HepG2 (cell line): Measurements from ENCODE around the gene ETFB. TPM values are rescaled to one million over a fixed set of nuclear protein-coding genes. Genes with fewer than 3 reads are reported as not detected.

Experiments used
- ATAC-seq: fragments of 200-7000 bp; cut with Tn5 transposase; 3 replicates; pipeline ENCODE4 v1.9.1; 2020; ENCODE audit warnings: mild to moderate bottlenecking, moderate library complexity
- BruUV-seq: library from RNA; stranded (reverse); fragments of 400-500 nt; replicated peaks from 2 replicates; lab custom pipeline; 2021; lab: Mats Ljungman, UMichigan
- CTCF ChIA-PET: fragments of 300-600 bp; formaldehyde crosslinking; extraction: SDS; loops from one replicate; lab custom pipeline; 2021; ENCODE audit warnings: low total read pairs, inconsistent platforms, low intra/inter-chr PET ratio; lab: Yijun Ruan, JAX
- POLR2A ChIA-PET: fragments of 350-600 bp; sonication (Branson Sonifier 250); formaldehyde crosslinking; loops from one replicate; lab custom pipeline; 2020; ENCODE audit warnings: antibody characterized with exemption, inconsistent platforms; lab: Yijun Ruan, JAX
- DNase-seq: peaks from one replicate; pipeline ENCODE4 v3.0.0-alpha.2; 2015; ENCODE audit warnings: low spot score
- FAIRE-seq: peaks from 3 replicates; lab custom pipeline; 2011; peaks lifted over from hg19 to GRCh38; lab: Jason Lieb, UNC
- H2AFZ ChIP-seq: one replicate; pipeline ENCODE4 v1.6.1; 2011; ENCODE audit warnings: low read length, inconsistent platforms
- H3K27ac ChIP-seq: fragments of 300-600 bp; 3 replicates; pipeline ENCODE4 v1.8.0; 2011; ENCODE audit warnings: mixed run types, mild to moderate bottlenecking, mixed read lengths, low read length, inconsistent platforms; ENCODE audit not compliant: insufficient read depth; ENCODE audit errors: extremely low read length
- H3K27me3 ChIP-seq, 2 experiments: fragments of 200-600 bp in 1 of 2; 2 replicates in 1 of 2; 3 replicates in 1 of 2; pipeline versions ENCODE4 v1.6.0 to v1.8.0; 2011; ENCODE audit warnings: low read length in 2 of 2, mild to moderate bottlenecking in 2 of 2, moderate library complexity in 2 of 2, inconsistent platforms in 1 of 2; ENCODE audit not compliant: insufficient read depth in 2 of 2, control insufficient read depth in 1 of 2
- H3K36me3 ChIP-seq, 2 experiments: fragments of 200-600 bp in 1 of 2; replicated peaks in 1 of 2; 2 replicates in 1 of 2; 3 replicates in 1 of 2; pipeline versions ENCODE4 v1.5.1 to v1.8.0; 2011; ENCODE audit warnings: low read length in 2 of 2, inconsistent platforms in 1 of 2; ENCODE audit not compliant: insufficient read depth in 2 of 2, control insufficient read depth in 1 of 2
- H3K4me1 ChIP-seq: 2 replicates; pipeline ENCODE4 v1.5.1; 2012; ENCODE audit warnings: low read length, inconsistent platforms; ENCODE audit not compliant: insufficient read depth
- H3K4me2 ChIP-seq: 2 replicates; pipeline ENCODE4 v1.6.0; 2011; ENCODE audit warnings: low read depth, low read length, inconsistent platforms
- H3K4me3 ChIP-seq, 3 experiments: fragments of 200-600 bp in 1 of 3; sonication (generic), shearing (Covaris generic) in 1 of 3; replicated peaks in 1 of 3; 2 replicates each; pipeline ENCODE4 v1.5.1; 2011 to 2016; ENCODE audit warnings: low read length in 3 of 3, inconsistent platforms in 2 of 3, low read depth in 2 of 3, mild to moderate bottlenecking in 2 of 3, control low read depth in 1 of 3, mixed read lengths in 1 of 3; ENCODE audit not compliant: insufficient read depth in 1 of 3
- H3K79me2 ChIP-seq: one replicate; pipeline ENCODE4 v1.6.1; 2011; ENCODE audit warnings: low read length, inconsistent platforms; ENCODE audit not compliant: insufficient read depth
- H3K9ac ChIP-seq: 2 replicates; pipeline ENCODE4 v1.6.0; 2011; ENCODE audit warnings: mild to moderate bottlenecking, low read depth, low read length, inconsistent platforms; ENCODE audit not compliant: insufficient read depth
- H3K9me3 ChIP-seq: 2 replicates; pipeline ENCODE4 v1.5.1; 2012; ENCODE audit warnings: mild to moderate bottlenecking, low read length
- H4K20me1 ChIP-seq: 2 replicates; pipeline ENCODE4 v1.6.0; 2011; ENCODE audit warnings: inconsistent platforms, mild to moderate bottlenecking, low read length, moderate library complexity; ENCODE audit not compliant: insufficient read depth
- MAZ ChIP-seq, 2 experiments: sonication (generic) in 1 of 2; formaldehyde crosslinking in 1 of 2; IDR thresholded peaks; 2 replicates each; pipeline versions ENCODE4 v1.5.0 to v1.6.1; 2012 to 2020; ENCODE audit warnings: low read depth in 2 of 2, mild to moderate bottlenecking in 2 of 2, borderline replicate concordance in 1 of 2, improper control_type of control experiment in 1 of 2, low read length in 1 of 2, missing genetic modification reagents in 1 of 2, moderate library complexity in 1 of 2
- PTBP1 ChIP-seq: fragments of 200-400 bp; formaldehyde crosslinking; IDR thresholded peaks from 2 replicates; pipeline ENCODE4 v1.6.1; 2018; ENCODE audit warnings: low read length, low read depth; ENCODE audit not compliant: poor library complexity, severe bottlenecking
- RBAK ChIP-seq: sonication (generic); formaldehyde crosslinking; IDR thresholded peaks from 2 replicates; pipeline ENCODE4 v1.5.1; 2020; ENCODE audit warnings: mild to moderate bottlenecking, missing genetic modification reagents
- REST ChIP-seq, 2 experiments: IDR thresholded peaks; 2 replicates each; pipeline ENCODE4 v1.6.1; 2011 to 2012; ENCODE audit warnings: low read length in 2 of 2, borderline replicate concordance in 1 of 2, low read depth in 1 of 2, mild to moderate bottlenecking in 1 of 2, moderate library complexity in 1 of 2
- SP140L ChIP-seq: sonication (generic); formaldehyde crosslinking; IDR thresholded peaks from 2 replicates; pipeline ENCODE4 v1.4.0; 2020; ENCODE audit warnings: missing genetic modification reagents, borderline replicate concordance
- SRSF1 ChIP-seq: fragments of 200-400 bp; formaldehyde crosslinking; optimal IDR thresholded peaks from 2 replicates; pipeline ENCODE3; 2017; ENCODE audit warnings: mild to moderate bottlenecking, low read depth, low read length, moderate library complexity
- ZBTB7A ChIP-seq: sonication (generic); formaldehyde crosslinking; IDR thresholded peaks from 2 replicates; pipeline ENCODE4 v1.8.0; 2022; ENCODE audit warnings: mild to moderate bottlenecking, missing genetic modification reagents
- ZFP36 ChIP-seq: fragments of 150-350 bp; IDR thresholded peaks from 2 replicates; pipeline ENCODE4 v1.6.1; 2018; ENCODE audit warnings: borderline replicate concordance, low read length, low read depth; ENCODE audit not compliant: partially characterized antibody
- ZNF230 ChIP-seq: sonication (generic); formaldehyde crosslinking; IDR thresholded peaks from 2 replicates; pipeline ENCODE4 v1.4.0; 2020; ENCODE audit warnings: mild to moderate bottlenecking, missing genetic modification reagents
- ZNF547 ChIP-seq: sonication (generic); formaldehyde crosslinking; IDR thresholded peaks from 2 replicates; pipeline ENCODE4 v1.5.1; 2020; ENCODE audit warnings: mild to moderate bottlenecking, missing genetic modification reagents
- ZNF768 ChIP-seq: sonication (generic); formaldehyde crosslinking; IDR thresholded peaks from 2 replicates; pipeline ENCODE4 v1.4.0; 2020; ENCODE audit warnings: missing genetic modification reagents
- WGBS: methylation state at CpG from one replicate; pipeline ENCODE4 v1.1.6; 2017; ENCODE audit warnings: low lambda C conversion rate; 5-methylcytosine and 5-hydroxymethylcytosine counted together
- in situ Hi-C: cut with HindIII; loops from 2 replicates; pipeline ENCODE4 v1.10.0; 2017; ENCODE audit warnings: low pct_unique_long_range_greater_than_20kb; ENCODE audit not compliant: extremely low pct_ligation_motif_present
- intact Hi-C: fragments of 100-400 bp; cut with micrococcal nuclease; formaldehyde crosslinking; loops from one replicate; pipeline ENCODE4 v1.10.0; 2022; ENCODE audit not compliant: unreplicated experiment
- polyA plus RNA-seq, 8 experiments: library from polyadenylated mRNA; depleted of rRNA in 3 of 8; stranded (reverse) in 7 of 8; unstranded in 1 of 8; fragments of >200 nt; fragmentation: Illumina TruSeq in 4 of 8; extraction: Trizol in 4 of 8; gene quantifications; 2 replicates each; pipeline versions ENCODE4 v1.2.1 to v1.2.3, GENCODE V29; 2011 to 2016; ENCODE audit warnings: low read depth in 4 of 8, missing spikeins in 1 of 8, mixed read lengths in 1 of 8; ENCODE audit not compliant: insufficient read depth in 1 of 8
- total RNA-seq, 5 experiments: library from RNA; depleted of rRNA; stranded (reverse); fragments of >200 nt; fragmentation: Illumina TruSeq; extraction: Trizol; gene quantifications; 2 replicates each; pipeline ENCODE4 v1.2.3, GENCODE V29; 2016; ENCODE audit warnings: low read depth in 1 of 5
- TF ChIP-seq, protein P1 (sequence below): sonication (generic); formaldehyde crosslinking; conservative IDR thresholded peaks from 2 replicates; pipeline ENCODE4 v1.8.0; 2022; ENCODE audit warnings: mild to moderate bottlenecking, moderate library complexity, missing genetic modification reagents

Gene ETFB
- total and polyA plus RNA-seq, 2 of the 13 experiments (the other 11 are each of a cell fraction or from before 2014, with no cell fraction given), result 678 to 1,314 TPM

DNA sequence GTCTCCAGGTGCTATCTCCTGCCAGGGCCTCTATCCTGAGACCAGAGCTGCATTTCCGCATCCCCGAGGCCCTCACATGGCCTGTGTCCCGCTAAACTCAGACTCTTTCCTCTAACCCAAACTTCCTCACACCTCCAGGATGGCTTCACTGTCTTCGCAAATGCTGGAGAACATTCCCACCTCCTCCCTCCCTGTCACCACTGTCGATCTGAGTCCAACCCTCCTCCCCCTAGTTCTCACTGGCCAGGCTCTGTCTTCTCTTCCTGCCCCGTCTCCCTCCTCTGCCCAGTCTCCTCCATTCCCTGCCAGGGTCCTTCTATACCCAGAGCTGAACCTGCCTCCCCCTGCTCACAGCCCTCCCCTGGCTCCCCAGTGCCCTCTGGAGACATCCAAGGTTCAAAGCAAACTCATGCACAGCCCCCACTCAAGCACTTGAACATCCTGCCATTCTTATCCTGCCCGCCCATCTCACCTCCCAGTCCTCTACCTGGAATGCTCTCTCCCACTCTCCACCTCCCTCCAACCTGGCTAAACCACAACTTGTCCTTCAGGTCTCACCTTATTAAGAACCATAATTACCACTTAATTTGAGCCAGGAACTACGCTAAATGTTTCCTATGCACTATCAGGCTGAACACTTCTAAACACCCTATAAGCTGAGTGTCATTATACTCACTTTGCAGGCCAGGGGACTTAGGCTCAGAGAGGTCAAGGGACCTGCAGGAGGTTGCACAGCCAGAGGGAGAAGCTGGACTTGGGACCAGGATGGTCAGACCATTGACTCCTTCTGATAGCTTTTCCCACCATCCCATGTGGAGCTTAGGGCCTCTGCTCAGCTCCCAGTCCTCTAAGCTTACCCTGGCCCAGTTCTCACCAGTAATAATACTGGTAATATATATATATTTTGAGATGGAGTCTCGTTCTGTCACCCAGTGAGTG lies 23.3 kb downstream of the ETFB start (continued):
- no peak for TF ChIP-seq ZNF547 (CRISPR knock-in tag)
- TF ChIP-seq, all 625 proteins: peak for 32

GRCh38 chr19:51341976-51342580 lies 24.1 kb downstream of the ETFB start, which contains the start of gene VSIG10L:
Gene VSIG10L (minus strand): TSS chr19:51342139. CDS start chr19:51342124, 15 bp downstream.
- Histone ChIP-seq H4K20me1 (peaks cover 25% of the 10 kb centered on the region; the same call in 1 of the 2 replicates), H2AFZ (no peak within 1 kb of the TSS), H3K36me3 (peaks cover 12 to 27% of the 10 kb centered on the region in 2 experiments), H3K4me2 (peak within 1 kb of the TSS; percentile 71), H3K27ac (peak within 1 kb of the TSS; percentile 67), H3K9ac (peak within 1 kb of the TSS; percentile 73), H3K9me3 (no peaks in the 10 kb centered on the region), H3K4me1 (peaks cover 76% of the 10 kb centered on the region), H3K27me3 (no peaks in the 10 kb centered on the region), H3K4me3 (peak within 1 kb of the TSS; percentile 45 to 64 (median 59); a peak in 5 of 6 replicates), H3K79me2 (peaks cover 5% of the 10 kb centered on the region)
- BruUV-seq, result no TSS peak
- in situ Hi-C loops (loop anchor here (5.0 kb wide), 1 partner anchor 55 kb away; no protein-coding TSS in a partner anchor), intact Hi-C loops (no loop called here)
- FAIRE-seq (no peak), ATAC-seq (peak; percentile 21), DNase-seq (no peak)
- ChIA-PET POLR2A (interaction anchor here (1.2 to 6.9 kb wide), 9 partner anchors 9 to 52 kb away, joined by 3 to 211 read pairs (median 27); partner anchors contain the start of genes ETFB, LIM2 and NKG7), CTCF (no interaction called here)
- WGBS, result 8% methylated on average over 2 of the region's 3 CpGs
- TF ChIP-seq ZNF768 (CRISPR knock-in tag) (peak; percentile 14; the same call in 1 of the 2 replicates), SP140L (CRISPR knock-in tag) (no peak), MAZ (IDR thresholded peaks at IDR 0.05; ENCODE audit: borderline replicate concordance, low read depth, low read length) (no peak), MAZ (CRISPR knock-in tag; IDR thresholded peaks at IDR 0.05; ENCODE audit: low read depth) (0 out of 2 replicates have a peak, but pooled peaks have one; percentile 16), ZFP36 (peak; percentile 82), PTBP1 (no peak), REST (IDR thresholded peaks at IDR 0.05; ENCODE audit: borderline replicate concordance in 1 of 2, low read depth in 1 of 2, low read length in 2 of 2) (peak; percentile 17 to 80), SRSF1 (peak; percentile 43), RBAK (CRISPR knock-in tag) (no peak), ZBTB7A (CRISPR knock-in tag) (no peak), ZNF230 (CRISPR knock-in tag) (no peak)
- TF ChIP-seq, protein P1, sequence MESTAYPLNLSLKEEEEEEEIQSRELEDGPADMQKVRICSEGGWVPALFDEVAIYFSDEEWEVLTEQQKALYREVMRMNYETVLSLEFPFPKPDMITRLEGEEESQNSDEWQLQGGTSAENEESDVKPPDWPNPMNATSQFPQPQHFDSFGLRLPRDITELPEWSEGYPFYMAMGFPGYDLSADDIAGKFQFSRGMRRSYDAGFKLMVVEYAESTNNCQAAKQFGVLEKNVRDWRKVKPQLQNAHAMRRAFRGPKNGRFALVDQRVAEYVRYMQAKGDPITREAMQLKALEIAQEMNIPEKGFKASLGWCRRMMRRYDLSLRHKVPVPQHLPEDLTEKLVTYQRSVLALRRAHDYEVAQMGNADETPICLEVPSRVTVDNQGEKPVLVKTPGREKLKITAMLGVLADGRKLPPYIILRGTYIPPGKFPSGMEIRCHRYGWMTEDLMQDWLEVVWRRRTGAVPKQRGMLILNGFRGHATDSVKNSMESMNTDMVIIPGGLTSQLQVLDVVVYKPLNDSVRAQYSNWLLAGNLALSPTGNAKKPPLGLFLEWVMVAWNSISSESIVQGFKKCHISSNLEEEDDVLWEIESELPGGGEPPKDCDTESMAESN (CRISPR knock-in tag), result no peak
